GM12878 (cell line): ENCODE measurements around the gene NCKAP5.

Experiments used
- CTCF ChIP-seq, 3 experiments: IDR thresholded peaks in 2 of 3; conservative IDR thresholded peaks in 1 of 3; 2 replicates each; pipeline ENCODE4 v1.5.1; 2011; ENCODE audit warnings: low read depth in 3 of 3, low read length in 3 of 3, mild to moderate bottlenecking in 3 of 3, control low read depth in 2 of 3, moderate library complexity in 2 of 3, inconsistent platforms in 1 of 3, mixed read lengths in 1 of 3; ENCODE audit not compliant: control insufficient read depth in 2 of 3, insufficient read depth in 1 of 3; ENCODE audit errors: extremely low read depth in 1 of 3
- E4F1 ChIP-seq: fragments of 450-650 bp; IDR thresholded peaks from 2 replicates; pipeline ENCODE4 v1.6.1; 2018; ENCODE audit warnings: borderline replicate concordance, mild to moderate bottlenecking; ENCODE audit not compliant: partially characterized antibody
- EZH2 ChIP-seq: IDR thresholded peaks from 2 replicates; pipeline ENCODE4 v1.6.1; 2012; ENCODE audit warnings: low read depth, mild to moderate bottlenecking, control low read depth, inconsistent platforms, low read length, borderline replicate concordance; ENCODE audit not compliant: control insufficient read depth
- JUNB ChIP-seq: IDR thresholded peaks from 2 replicates; pipeline ENCODE4 v1.6.1; 2016; ENCODE audit warnings: antibody characterized with exemption, mild to moderate bottlenecking
- MXI1 ChIP-seq: fragments of 150-350 bp; IDR thresholded peaks from 2 replicates; pipeline ENCODE4 v1.6.1; 2011; ENCODE audit warnings: low read depth, mild to moderate bottlenecking, inconsistent platforms, low read length, improper control_type of control experiment
- MYB ChIP-seq: fragments of 150-350 bp; IDR thresholded peaks from 2 replicates; pipeline ENCODE4 v1.6.1; 2014; ENCODE audit warnings: mild to moderate bottlenecking, low read depth, low read length, borderline replicate concordance
- POLR2A ChIP-seq: IDR thresholded peaks from 2 replicates; pipeline ENCODE4 v1.6.1; 2011; ENCODE audit warnings: low read depth, mild to moderate bottlenecking, low read length
- RELA ChIP-seq: fragments of 450-650 bp; IDR thresholded peaks from 2 replicates; pipeline ENCODE4 v1.8.0; 2014; ENCODE audit warnings: borderline replicate concordance; ENCODE audit not compliant: partially characterized antibody

GRCh38 chr2:133213651-133214050 lies 354.6 kb downstream of the NCKAP5 start:
- TF ChIP-seq EZH2 = no peak
- TF ChIP-seq POLR2A = no peak
- no peak for TF ChIP-seq JUNB
- TF ChIP-seq MYB = no peak
- no peak for TF ChIP-seq CTCF (IDR thresholded peaks at IDR 0.05 in 2 of 3, conservative IDR thresholded peaks at IDR 0.05 in 1 of 3; ENCODE audit: control insufficient read depth in 2 of 3, extremely low read depth in 1 of 3, insufficient read depth in 1 of 3, low read depth in 3 of 3, low read length in 3 of 3)
- no peak for TF ChIP-seq RELA
- no peak for TF ChIP-seq E4F1
- TF ChIP-seq MXI1 = no peak
